Measurements from ENCODE around the gene ZNF630.

DNA sequence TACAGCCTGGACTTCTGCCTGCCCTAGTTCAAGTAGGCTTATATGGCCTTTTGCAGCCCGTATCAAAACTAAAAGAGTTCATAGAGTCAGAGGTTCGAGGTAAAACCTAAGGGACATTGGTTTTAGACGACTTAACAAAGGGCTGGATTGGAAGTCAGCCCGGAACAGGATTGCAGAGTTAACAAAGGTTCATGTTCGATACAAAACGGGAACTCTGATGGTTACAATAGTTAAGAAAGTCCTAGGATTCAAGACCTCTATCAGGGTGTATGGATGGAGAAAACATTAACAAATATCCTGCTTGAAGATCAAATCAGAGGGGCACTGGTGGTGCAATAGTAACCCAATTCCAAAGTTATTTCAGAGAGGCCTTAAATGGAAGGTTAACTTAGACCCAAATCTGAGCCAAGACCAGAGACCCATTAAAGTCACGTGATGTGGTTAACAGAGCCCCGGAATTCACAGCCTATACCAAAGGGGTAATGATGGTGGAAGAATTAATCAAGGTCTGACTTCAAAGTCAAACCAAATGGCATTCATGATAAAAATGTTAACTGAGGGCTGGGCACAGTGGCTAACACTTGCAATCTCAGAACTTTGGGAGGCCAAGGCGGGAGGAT lies 656 bp upstream of the ZNF630 start:
- no peak for TF ChIP-seq YY1 (IDR thresholded peaks at IDR 0.05; ENCODE audit: insufficient read depth, insufficient read length)
- no peak for TF ChIP-seq ZNF274 (IDR thresholded peaks at IDR 0.05; ENCODE audit: low read depth, low read length)
- TF ChIP-seq SUZ12 (IDR thresholded peaks at IDR 0.05; ENCODE audit: extremely low read depth, insufficient read depth, insufficient read length) = no peak

Data from NT2/D1 (cell line).